Measurements from ENCODE around the gene ARHGAP6. TPM values are rescaled to one million over a fixed set of nuclear protein-coding genes. Genes with fewer than 3 reads are reported as not detected.

The ARHGAP6 gene
- total and polyA plus RNA-seq, 9 of the 15 experiments (the other 6 are each of a cell fraction or from before 2014, with no cell fraction given) = 12.5 to 63.6 (median 41.8) TPM

- FAIRE-seq = no peak
- DNase-seq (ENCODE audit: extremely low read depth in 1 of 4, low spot score in 3 of 4) = no peak
- no peak overlapping the region for H3K27ac ChIP-seq (ENCODE audit: extremely low read depth, low read depth, low read length)
- no peaks in the 10 kb centered on the region; a peak in 1 of 5 replicates for H3K4me1 ChIP-seq (replicated peaks in 1 of 2; ENCODE audit: control insufficient read depth in 2 of 2, insufficient read depth in 2 of 2, low read length in 2 of 2)
- peaks cover 47% of the 10 kb centered on the region; the same call in 2 of the 3 replicates for H3K36me3 ChIP-seq (ENCODE audit: control insufficient read depth, insufficient read depth, low read length)
- ChIA-PET POLR2A (interaction anchor here (0.7 to 1.2 kb wide), 3 partner anchors 9 to 12 kb away, joined by 3 to 6 read pairs (median 3); no protein-coding TSS in a partner anchor), CTCF (ENCODE audit: low intra/inter-chr PET ratio) (no interaction called here)
- H3K9me3 ChIP-seq (replicated peaks; ENCODE audit: control insufficient read depth, insufficient read depth, low read depth, low read length) = no peaks in the 10 kb centered on the region
- BruUV-seq (replicated peaks) = no TSS peak
- ATAC-seq = no peak
- no peaks in the 10 kb centered on the region for H3K27me3 ChIP-seq (ENCODE audit: control insufficient read depth in 2 of 2, insufficient read depth in 2 of 2, low read length in 2 of 2)
- H3K9ac ChIP-seq (ENCODE audit: insufficient read depth in 1 of 2, low read depth in 2 of 2, low read length in 2 of 2) = no peak overlapping the region
- H3K79me2 ChIP-seq (ENCODE audit: control insufficient read depth, insufficient read depth, low read length) = no peaks in the 10 kb centered on the region; the same call in 1 of the 3 replicates
- no peak overlapping the region for H3K4me3 ChIP-seq
- WGBS (ENCODE audit: insufficient coverage, low coverage, missing lambda C conversion rate) = 88% methylated on average over 8 of the region's 8 CpGs
- in situ Hi-C loops (cut with MboI) = no loop called here
- H2AFZ ChIP-seq (ENCODE audit: low read depth, low read length) = no peak overlapping the region
- no peaks in the 10 kb centered on the region for H4K20me1 ChIP-seq (replicated peaks; ENCODE audit: control insufficient read depth, insufficient read depth, low read length)
- TF ChIP-seq ELF2 (CRISPR knock-in tag; IDR thresholded peaks at IDR 0.05) (no peak), NFIX (CRISPR knock-in tag; IDR thresholded peaks at IDR 0.05; ENCODE audit: low read depth) (peak; percentile 73), NFIC (IDR thresholded peaks at IDR 0.05) (peak; percentile 91)
- intact Hi-C loops (cut with micrococcal nuclease) = no loop called here
- no peaks in the 10 kb centered on the region for H3K9me1 ChIP-seq (ENCODE audit: control insufficient read depth, insufficient read depth, low read length)
- H3K4me2 ChIP-seq (ENCODE audit: insufficient read depth, low read length) = no peak overlapping the region
Measured at GRCh38 chrX:11190745-11191510, 474.8 kb downstream of the ARHGAP6 start.

GRCh38 chrX:11189097-11189496 lies 476.6 kb downstream of the ARHGAP6 start:
- in situ Hi-C loops (cut with MboI) = no loop called here

More at GRCh38 chrX:11189097-11189496, 476.6 kb downstream of the ARHGAP6 start:
- Histone ChIP-seq H2AFZ (ENCODE audit: low read depth, low read length) (no peak overlapping the region), H3K79me2 (ENCODE audit: control insufficient read depth, insufficient read depth, low read length) (no peaks in the 10 kb centered on the region; the same call in 1 of the 3 replicates), H3K9me1 (ENCODE audit: control insufficient read depth, insufficient read depth, low read length) (no peaks in the 10 kb centered on the region), H3K36me3 (ENCODE audit: control insufficient read depth, insufficient read depth, low read length) (peaks cover 53% of the 10 kb centered on the region; the same call in 2 of the 3 replicates), H4K20me1 (replicated peaks; ENCODE audit: control insufficient read depth, insufficient read depth, low read length) (no peaks in the 10 kb centered on the region), H3K9ac (ENCODE audit: insufficient read depth in 1 of 2, low read depth in 2 of 2, low read length in 2 of 2) (no peak overlapping the region), H3K27ac (ENCODE audit: extremely low read depth, low read depth, low read length) (no peak overlapping the region), H3K9me3 (replicated peaks; ENCODE audit: control insufficient read depth, insufficient read depth, low read depth, low read length) (no peaks in the 10 kb centered on the region), H3K4me3 (no peak overlapping the region), H3K27me3 (ENCODE audit: control insufficient read depth in 2 of 2, insufficient read depth in 2 of 2, low read length in 2 of 2) (no peaks in the 10 kb centered on the region), H3K4me2 (ENCODE audit: insufficient read depth, low read length) (no peak overlapping the region), H3K4me1 (replicated peaks in 1 of 2; ENCODE audit: control insufficient read depth in 2 of 2, insufficient read depth in 2 of 2, low read length in 2 of 2) (no peaks in the 10 kb centered on the region; a peak in 1 of 5 replicates)
- WGBS (ENCODE audit: insufficient coverage, low coverage, missing lambda C conversion rate) = 100% methylated on average over 1 of the region's 1 CpG
- TF ChIP-seq ETV1 (tag; conservative IDR thresholded peaks at IDR 0.05; ENCODE audit: low read depth) (no peak), PKNOX1 (IDR thresholded peaks at IDR 0.05) (0 out of 2 replicates have a peak, but pooled peaks have one; percentile 6)
- DNase-seq (ENCODE audit: extremely low read depth in 1 of 4, low spot score in 3 of 4) = no peak
- no peak for FAIRE-seq
- CTCF ChIA-PET (ENCODE audit: low intra/inter-chr PET ratio) = no interaction called here
- BruUV-seq (replicated peaks) = no TSS peak
- intact Hi-C loops (cut with micrococcal nuclease) = no loop called here
- POLR2A ChIA-PET = no interaction called here
- ATAC-seq = no peak
